ENCODE data around the gene TLE1. TPM values are rescaled to one million over a fixed set of nuclear protein-coding genes. Genes with fewer than 3 reads are reported as not detected.

Gene TLE1
- total RNA-seq, 1 experiment from 2014 or later: 17.3 TPM

DNA sequence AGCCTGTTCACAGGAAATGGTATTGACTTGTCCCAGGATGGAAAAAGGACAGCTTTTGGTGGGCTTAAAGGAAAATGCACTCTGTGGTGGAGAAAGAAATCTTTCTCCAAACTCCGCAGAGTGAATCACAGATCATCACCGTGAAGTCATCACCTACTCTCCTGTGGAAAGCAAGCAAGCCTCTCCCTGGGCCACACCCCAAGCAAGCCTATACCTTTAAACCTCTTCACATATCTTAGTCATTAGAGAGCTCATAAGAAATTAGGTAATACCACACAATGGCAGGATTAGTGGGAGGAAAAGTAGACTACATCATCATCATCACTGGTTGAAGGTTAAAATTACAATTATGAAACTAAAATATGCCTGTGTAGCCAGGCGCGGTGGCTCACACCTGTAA is 23.2 kb downstream of the TLE1 start (continued):
- TF ChIP-seq ZNF274 (IDR thresholded peaks at IDR 0.05; ENCODE audit: low read depth, low read length) (no peak), ZFX (IDR thresholded peaks at IDR 0.05) (no peak)

DNA sequence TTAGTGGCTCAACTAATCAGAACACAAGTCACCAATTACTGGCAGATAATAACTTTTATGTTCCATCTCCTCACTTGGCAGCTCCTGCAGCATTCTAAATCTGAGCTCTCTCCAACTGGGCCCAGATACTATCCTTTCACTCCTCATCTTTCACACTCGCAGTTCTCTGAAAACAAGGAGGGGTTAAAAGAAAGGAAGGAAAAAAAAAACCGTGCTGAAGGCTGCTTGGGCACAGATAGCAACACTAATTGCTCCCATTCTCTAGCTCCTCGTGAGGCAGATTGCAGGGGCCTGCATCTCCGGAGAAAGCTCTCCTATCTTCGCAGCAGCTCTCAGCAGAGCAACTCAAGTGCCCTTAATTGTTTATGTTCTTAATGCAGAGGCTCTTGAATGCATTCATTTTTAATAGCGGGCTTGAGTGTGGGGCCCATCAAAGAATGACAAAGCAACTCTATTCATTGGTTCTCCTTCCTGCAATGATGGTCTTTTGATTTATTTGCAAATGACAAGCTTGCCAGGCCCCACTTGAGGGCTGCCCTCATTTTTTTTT is 23.9 kb downstream of the TLE1 start:
- ATAC-seq (no peak), DNase-seq (ENCODE audit: low read depth, low spot score) (no peak)
- no peak overlapping the region for H2AFZ ChIP-seq (ENCODE audit: low read depth, low read length, poor library complexity, severe bottlenecking)
- intact Hi-C loops (cut with micrococcal nuclease): no loop called here
- H3K4me2 ChIP-seq (ENCODE audit: low read length): no peak overlapping the region
- no peaks in the 10 kb centered on the region for H4K20me1 ChIP-seq (ENCODE audit: insufficient read depth)
- H3K9ac ChIP-seq (ENCODE audit: low read length): no peak overlapping the region
- no peaks in the 10 kb centered on the region for H3K27me3 ChIP-seq (ENCODE audit: insufficient read depth, low read length)
- TF ChIP-seq TCF7L2 (IDR thresholded peaks at IDR 0.05; ENCODE audit: borderline replicate concordance, extremely low read depth, insufficient read depth, insufficient read length) (no peak), ELF1 (IDR thresholded peaks at IDR 0.05; ENCODE audit: borderline replicate concordance, low read depth) (no peak), FOSL1 (IDR thresholded peaks at IDR 0.05; ENCODE audit: low read depth) (no peak)
- TF ChIP-seq, protein P1, sequence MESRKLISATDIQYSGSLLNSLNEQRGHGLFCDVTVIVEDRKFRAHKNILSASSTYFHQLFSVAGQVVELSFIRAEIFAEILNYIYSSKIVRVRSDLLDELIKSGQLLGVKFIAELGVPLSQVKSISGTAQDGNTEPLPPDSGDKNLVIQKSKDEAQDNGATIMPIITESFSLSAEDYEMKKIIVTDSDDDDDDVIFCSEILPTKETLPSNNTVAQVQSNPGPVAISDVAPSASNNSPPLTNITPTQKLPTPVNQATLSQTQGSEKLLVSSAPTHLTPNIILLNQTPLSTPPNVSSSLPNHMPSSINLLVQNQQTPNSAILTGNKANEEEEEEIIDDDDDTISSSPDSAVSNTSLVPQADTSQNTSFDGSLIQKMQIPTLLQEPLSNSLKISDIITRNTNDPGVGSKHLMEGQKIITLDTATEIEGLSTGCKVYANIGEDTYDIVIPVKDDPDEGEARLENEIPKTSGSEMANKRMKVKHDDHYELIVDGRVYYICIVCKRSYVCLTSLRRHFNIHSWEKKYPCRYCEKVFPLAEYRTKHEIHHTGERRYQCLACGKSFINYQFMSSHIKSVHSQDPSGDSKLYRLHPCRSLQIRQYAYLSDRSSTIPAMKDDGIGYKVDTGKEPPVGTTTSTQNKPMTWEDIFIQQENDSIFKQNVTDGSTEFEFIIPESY (IDR thresholded peaks at IDR 0.05; ENCODE audit: extremely low read depth, insufficient replicate concordance, low read length): no peak
- ChIA-PET RAD21 (ENCODE audit: low non-redundant PET in 1 of 2, low total read pairs in 2 of 2, uncharacterized antibody in 2 of 2, unreplicated experiment in 2 of 2) (no interaction called here), CTCF (no interaction called here), POLR2A (no interaction called here)
- H3K27ac ChIP-seq (ENCODE audit: low read depth, low read length): no peak overlapping the region
- no peaks in the 10 kb centered on the region for H3K9me2 ChIP-seq (ENCODE audit: insufficient read depth)
- no TSS peak for BruUV-seq (replicated peaks)
- no peaks in the 10 kb centered on the region for H3K4me1 ChIP-seq (ENCODE audit: control insufficient read depth in 1 of 2, insufficient read depth in 2 of 2, low read length in 2 of 2)
- peaks cover 20% of the 10 kb centered on the region; the same call in 1 of the 2 replicates for H3K79me2 ChIP-seq (ENCODE audit: insufficient read depth, low read length)
- H3K4me3 ChIP-seq (replicated peaks in 1 of 2; ENCODE audit: low read depth in 1 of 2, low read length in 2 of 2): no peak overlapping the region
- no peaks in the 10 kb centered on the region for H3K36me3 ChIP-seq (ENCODE audit: control insufficient read depth in 1 of 2, insufficient read depth in 2 of 2, low read length in 2 of 2)
- H3K9me3 ChIP-seq (ENCODE audit: control insufficient read depth in 1 of 2, insufficient read depth in 1 of 2, low read depth in 1 of 2, low read length in 2 of 2): no peaks in the 10 kb centered on the region

Measured in HCT116 (cell line).